K562 (cell line): ENCODE data around the gene ARHGEF17. TPM values are rescaled to one million over a fixed set of nuclear protein-coding genes. Genes with fewer than 3 reads are reported as not detected.

ENCODE experiments used
- ATF3 ChIP-seq, 2 experiments: fragments of 450-650 bp in 1 of 2; sonication (generic) in 1 of 2; formaldehyde crosslinking in 1 of 2; IDR thresholded peaks in 1 of 2; conservative IDR thresholded peaks in 1 of 2; 2 replicates each; pipeline versions ENCODE4 v1.6.1 to v1.8.1; 2016 to 2023; ENCODE audit warnings: mild to moderate bottlenecking in 2 of 2, moderate library complexity in 2 of 2, inconsistent platforms in 1 of 2, missing genetic modification reagents in 1 of 2
- CTCF ChIP-seq, 3 experiments: IDR thresholded peaks in 2 of 3; conservative IDR thresholded peaks in 1 of 3; 2 replicates each; pipeline ENCODE4 v1.5.1; 2011 to 2012; ENCODE audit warnings: low read length in 3 of 3, mild to moderate bottlenecking in 3 of 3, control low read depth in 2 of 3, improper control_type of control experiment in 1 of 3, inconsistent platforms in 1 of 3, low read depth in 1 of 3, mixed read lengths in 1 of 3, moderate library complexity in 1 of 3; ENCODE audit not compliant: insufficient read depth in 2 of 3
- DPF2 ChIP-seq: fragments of 450-650 bp; IDR thresholded peaks from 2 replicates; pipeline ENCODE4 v1.6.1; 2016
- EP400 ChIP-seq: fragments of 450-650 bp; IDR thresholded peaks from 2 replicates; pipeline ENCODE4 v1.6.1; 2017; ENCODE audit warnings: antibody characterized with exemption, mild to moderate bottlenecking, moderate library complexity
- FOSL1 ChIP-seq: fragments of 200-800 bp; sonication (Bioruptor generic); conservative IDR thresholded peaks from 2 replicates; pipeline ENCODE4 v1.6.1; 2016; ENCODE audit warnings: missing genetic modification characterization, missing compliant biosample characterization
- JUN ChIP-seq, 2 experiments: sonication (generic) in 1 of 2; formaldehyde crosslinking in 1 of 2; IDR thresholded peaks; 2 replicates each; pipeline versions ENCODE4 v1.6.1 to v1.8.0; 2012 to 2022; ENCODE audit warnings: borderline replicate concordance in 2 of 2, mild to moderate bottlenecking in 2 of 2, improper control_type of control experiment in 1 of 2, low read depth in 1 of 2, low read length in 1 of 2, missing genetic modification reagents in 1 of 2
- JUND ChIP-seq, 2 experiments: IDR thresholded peaks; 2 replicates in 1 of 2; 3 replicates in 1 of 2; pipeline ENCODE4 v1.6.1; 2011; ENCODE audit warnings: borderline replicate concordance in 2 of 2, low read depth in 2 of 2, low read length in 2 of 2, improper control_type of control experiment in 1 of 2, missing biosample characterization in 1 of 2, missing genetic modification characterization in 1 of 2, missing genetic modification reagents in 1 of 2
- SMARCA4 ChIP-seq: fragments of 450-650 bp; IDR thresholded peaks from 2 replicates; pipeline ENCODE4 v1.6.1; 2016
- SMARCE1 ChIP-seq: fragments of 450-650 bp; IDR thresholded peaks from 2 replicates; pipeline ENCODE4 v1.7.1; 2016; ENCODE audit warnings: mild to moderate bottlenecking
- USF2 ChIP-seq: sonication (generic); formaldehyde crosslinking; IDR thresholded peaks from 2 replicates; pipeline ENCODE4 v1.5.0; 2020; ENCODE audit warnings: missing genetic modification reagents
- ZBTB5 ChIP-seq: fragments of 450-650 bp; IDR thresholded peaks from 2 replicates; pipeline ENCODE4 v1.6.1; 2017; ENCODE audit warnings: antibody characterized with exemption
- ZBTB7A ChIP-seq: IDR thresholded peaks from 2 replicates; pipeline ENCODE4 v1.6.1; 2011; ENCODE audit warnings: low read depth, mild to moderate bottlenecking, low read length, moderate library complexity, borderline replicate concordance; ENCODE audit not compliant: control insufficient read depth
- ZNF3 ChIP-seq: fragments of 250-450 bp; sonication (Bioruptor Pico); IDR thresholded peaks from 2 replicates; pipeline ENCODE4 v1.5.0; 2021; ENCODE audit warnings: mild to moderate bottlenecking, moderate library complexity
- polyA plus RNA-seq, 8 experiments: library from polyadenylated mRNA; depleted of rRNA in 4 of 8; stranded (reverse) in 5 of 8; unstranded in 3 of 8; fragments of >200 nt; fragmentation: Nextera tagmentation in 2 of 8; fragmentation: Illumina TruSeq in 1 of 8; extraction: Ambion mirVana in 2 of 8; extraction: Trizol in 1 of 8; gene quantifications; 2 replicates each; pipeline versions ENCODE4 v1.2.1 to v1.2.3, GENCODE V29; 2011 to 2014; ENCODE audit warnings: inconsistent platforms in 1 of 8, missing spikeins in 1 of 8
- total RNA-seq, 7 experiments: library from RNA; depleted of rRNA in 6 of 7; stranded (reverse); fragments of >200 nt in 6 of 7; fragmentation: Illumina TruSeq in 2 of 7; extraction: Trizol in 2 of 7; gene quantifications; 2 replicates each; pipeline versions ENCODE4 v1.2.1 to v1.2.3, GENCODE V29; 2011 to 2021; ENCODE audit warnings: low replicate concordance in 1 of 7
- TF ChIP-seq, protein P1 (sequence below): fragments of 200-800 bp; sonication (Bioruptor generic); IDR thresholded peaks from 2 replicates; pipeline ENCODE4 v1.6.1; 2017; ENCODE audit warnings: missing genetic modification characterization, missing compliant biosample characterization

The ARHGEF17 gene
- total and polyA plus RNA-seq, 9 of the 15 experiments (the other 6 are each of a cell fraction or from before 2014, with no cell fraction given) = 0.04 to 0.68 (median 0.10) TPM; not detected in 2

DNA sequence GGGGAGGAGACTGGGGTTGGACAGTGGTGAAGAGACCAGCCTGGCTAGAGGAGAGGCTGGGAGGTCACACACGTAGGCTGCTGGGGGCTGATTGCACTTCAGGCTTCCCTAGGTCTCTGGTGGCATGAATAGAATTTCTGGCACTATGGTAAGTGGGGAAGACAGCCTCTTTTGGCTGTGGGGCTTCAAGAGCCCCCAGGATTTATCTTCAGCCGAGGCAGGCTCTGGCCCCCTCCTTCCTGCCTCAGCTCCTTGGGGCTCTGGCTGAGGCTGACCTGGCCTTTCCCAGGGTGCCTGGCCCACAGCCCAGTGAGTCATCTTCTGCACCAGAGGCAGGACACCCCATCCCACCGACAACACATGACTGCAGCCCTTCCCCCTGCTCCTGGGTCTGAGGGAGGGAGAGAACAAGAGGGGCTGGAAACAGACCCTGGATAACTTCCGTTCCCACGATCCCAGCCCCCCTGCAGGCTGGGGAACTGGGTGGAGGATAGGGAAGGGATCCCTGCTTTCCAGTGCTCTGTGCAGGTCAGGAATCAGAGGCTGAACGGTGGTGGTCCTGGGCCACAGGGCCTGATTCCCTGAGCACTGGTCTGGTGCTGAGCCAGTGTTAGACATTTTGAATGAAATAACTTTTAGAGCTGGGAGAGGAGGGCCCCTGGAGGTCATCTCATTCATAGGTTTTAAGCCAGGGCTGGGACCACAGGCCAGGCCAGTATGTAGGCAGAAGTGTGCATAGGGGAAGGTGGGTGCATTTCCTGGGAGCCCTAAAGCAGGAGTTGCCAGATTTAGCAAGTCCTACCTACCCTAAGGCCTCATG is 26.5 kb downstream of the ARHGEF17 start (continued):
- peak; percentile 84 for TF ChIP-seq ATF3 (IDR thresholded peaks at IDR 0.05)
- no peak for TF ChIP-seq ATF3 (CRISPR knock-in tag; conservative IDR thresholded peaks at IDR 0.05)
- TF ChIP-seq CTCF (IDR thresholded peaks at IDR 0.05 in 2 of 3, conservative IDR thresholded peaks at IDR 0.05 in 1 of 3; ENCODE audit: insufficient read depth in 2 of 3, low read depth in 1 of 3, low read length in 3 of 3) = peak in 2 of 3 experiments; percentile 24 to 30; a peak in 3 of 6 replicates
- TF ChIP-seq ZNF3 (CRISPR knock-in tag) = no peak
- peak; percentile 32; the same call in 1 of the 2 replicates for TF ChIP-seq USF2 (CRISPR knock-in tag)
- peak; percentile 11; the same call in 1 of the 2 replicates for TF ChIP-seq ZBTB7A
- TF ChIP-seq SMARCE1 = peak; percentile 59
- peak; percentile 85 for TF ChIP-seq JUN (IDR thresholded peaks at IDR 0.05; ENCODE audit: borderline replicate concordance, low read depth, low read length)
- TF ChIP-seq JUN (CRISPR knock-in tag; IDR thresholded peaks at IDR 0.05; ENCODE audit: borderline replicate concordance) = no peak
- TF ChIP-seq JUND (IDR thresholded peaks at IDR 0.05; ENCODE audit: borderline replicate concordance, low read depth, low read length) = peak; percentile 90
- peak; percentile 84; the same call in 1 of the 3 replicates for TF ChIP-seq JUND (tag; IDR thresholded peaks at IDR 0.05; ENCODE audit: borderline replicate concordance, low read depth, low read length)
- TF ChIP-seq, protein P1, sequence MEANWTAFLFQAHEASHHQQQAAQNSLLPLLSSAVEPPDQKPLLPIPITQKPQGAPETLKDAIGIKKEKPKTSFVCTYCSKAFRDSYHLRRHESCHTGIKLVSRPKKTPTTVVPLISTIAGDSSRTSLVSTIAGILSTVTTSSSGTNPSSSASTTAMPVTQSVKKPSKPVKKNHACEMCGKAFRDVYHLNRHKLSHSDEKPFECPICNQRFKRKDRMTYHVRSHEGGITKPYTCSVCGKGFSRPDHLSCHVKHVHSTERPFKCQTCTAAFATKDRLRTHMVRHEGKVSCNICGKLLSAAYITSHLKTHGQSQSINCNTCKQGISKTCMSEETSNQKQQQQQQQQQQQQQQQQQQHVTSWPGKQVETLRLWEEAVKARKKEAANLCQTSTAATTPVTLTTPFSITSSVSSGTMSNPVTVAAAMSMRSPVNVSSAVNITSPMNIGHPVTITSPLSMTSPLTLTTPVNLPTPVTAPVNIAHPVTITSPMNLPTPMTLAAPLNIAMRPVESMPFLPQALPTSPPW (CRISPR knock-in tag) = peak; percentile 22
- no peak for TF ChIP-seq ZBTB5
- TF ChIP-seq FOSL1 (tag) = peak; percentile 89
- TF ChIP-seq SMARCA4 = peak; percentile 62
- TF ChIP-seq EP400 = no peak
- peak; percentile 29; the same call in 1 of the 2 replicates for TF ChIP-seq DPF2
